GM23248 (cell line): ENCODE results near the gene FBLIM1. TPM values are rescaled to one million over a fixed set of nuclear protein-coding genes. Genes with fewer than 3 reads are reported as not detected.
A peak's percentile ranks its signal among the peaks of the same experiment; 100 is the strongest.

Source experiments
- DNase-seq: peaks from one replicate; pipeline ENCODE4 v3.0.0-alpha.2; 2015
- H2AFZ ChIP-seq: fragments of 200-600 bp; sonication (generic); 2 replicates; pipeline ENCODE4 v1.6.1; 2016; ENCODE audit warnings: antibody characterized with exemption
- H3F3A ChIP-seq: fragments of 200-600 bp; sonication (generic); 2 replicates; pipeline ENCODE4 v1.6.1; 2016; ENCODE audit warnings: mild to moderate bottlenecking, antibody characterized with exemption, mixed run types; ENCODE audit not compliant: insufficient read depth
- H3K27ac ChIP-seq: fragments of 200-600 bp; sonication (generic); 2 replicates; pipeline ENCODE4 v1.5.1; 2016; ENCODE audit warnings: mild to moderate bottlenecking
- H3K27me3 ChIP-seq: fragments of 200-600 bp; sonication (generic); replicated peaks from 2 replicates; pipeline ENCODE4 v1.6.1; 2016; ENCODE audit warnings: mild to moderate bottlenecking; ENCODE audit not compliant: insufficient read depth
- H3K36me3 ChIP-seq: fragments of 200-600 bp; sonication (generic); 2 replicates; pipeline ENCODE4 v1.6.1; 2016; ENCODE audit warnings: low read depth, mild to moderate bottlenecking
- H3K4me1 ChIP-seq: fragments of 200-600 bp; sonication (generic); 2 replicates; pipeline ENCODE4 v1.6.1; 2016; ENCODE audit warnings: mild to moderate bottlenecking; ENCODE audit not compliant: insufficient read depth
- H3K4me2 ChIP-seq: fragments of 200-600 bp; sonication (generic); one replicate; pipeline ENCODE4 v1.6.1; 2016; ENCODE audit warnings: mild to moderate bottlenecking; ENCODE audit not compliant: unreplicated experiment
- H3K4me3 ChIP-seq: fragments of 200-600 bp; sonication (generic); 2 replicates; pipeline ENCODE4 v1.5.1; 2016; ENCODE audit warnings: mild to moderate bottlenecking
- H3K79me2 ChIP-seq: fragments of 200-600 bp; sonication (generic); 2 replicates; pipeline ENCODE4 v1.6.1; 2016; ENCODE audit warnings: mild to moderate bottlenecking; ENCODE audit not compliant: insufficient read depth
- H3K9ac ChIP-seq: fragments of 200-600 bp; sonication (generic); 2 replicates; pipeline ENCODE4 v1.6.1; 2016; ENCODE audit warnings: mild to moderate bottlenecking
- H3K9me2 ChIP-seq: fragments of 200-600 bp; sonication (generic); 2 replicates; pipeline ENCODE4 v1.6.1; 2016; ENCODE audit warnings: mixed run types, mild to moderate bottlenecking, moderate library complexity; ENCODE audit not compliant: insufficient read depth
- H3K9me3 ChIP-seq: fragments of 200-600 bp; sonication (generic); one replicate; pipeline ENCODE4 v1.6.1; 2017; ENCODE audit warnings: low read depth
- H4K20me1 ChIP-seq: fragments of 200-600 bp; sonication (generic); 2 replicates; pipeline ENCODE4 v1.6.0; 2016; ENCODE audit not compliant: insufficient read depth
- EZH2 ChIP-seq: fragments of 200-600 bp; sonication (generic); IDR thresholded peaks from 2 replicates; pipeline ENCODE4 v1.6.1; 2018; ENCODE audit warnings: antibody characterized with exemption, mild to moderate bottlenecking; ENCODE audit not compliant: insufficient read depth, poor library complexity, severe bottlenecking
- EZH2phosphoT487 ChIP-seq: fragments of 200-600 bp; sonication (generic); IDR thresholded peaks from 2 replicates; pipeline ENCODE4 v1.6.1; 2018; ENCODE audit warnings: antibody characterized with exemption, moderate library complexity, mild to moderate bottlenecking, low read depth; ENCODE audit not compliant: insufficient read depth
- WGBS, 2 experiments: methylation state at CpG; one replicate each; pipeline ENCODE4 v1.1.6; 2015 to 2017; ENCODE audit warnings: low lambda C conversion rate in 2 of 2, low coverage in 1 of 2; ENCODE audit errors: missing lambda C conversion rate in 2 of 2; 5-methylcytosine and 5-hydroxymethylcytosine counted together
- in situ Hi-C: fragments of 300-500 bp; cut with MboI; formaldehyde crosslinking; loops from 2 replicates; pipeline ENCODE4 v1.15.0; 2020
- polyA plus RNA-seq: library from polyadenylated mRNA; unstranded; fragments of >200 nt; fragmentation: Nextera tagmentation; extraction: Ambion mirVana; gene quantifications from 2 replicates; pipeline ENCODE4 v1.2.1, GENCODE V29; 2016
- total RNA-seq: library from RNA; depleted of rRNA; stranded (reverse); fragments of >200 nt; shearing (Covaris generic); gene quantifications from 2 replicates; pipeline ENCODE4 v1.2.3, GENCODE V29; 2014

The FBLIM1 gene
- total and polyA plus RNA-seq, 2 experiments from 2014 or later, result 63.3 to 69.9 TPM

- in situ Hi-C loops, result no loop called here
- 49% methylated on average over 20 to 21 of the region's 21 CpGs for WGBS, 2 experiments
- no peak overlapping the region for H3K4me2 ChIP-seq
Observed at GRCh38 chr1:15756143-15757015, 2.2 kb upstream of the FBLIM1 start.

GRCh38 chr1:15757016-15757543 is 1.5 kb upstream of the FBLIM1 start:
- TF ChIP-seq EZH2phosphoT487, result no peak
- TF ChIP-seq EZH2, result no peak
- H3K4me2 ChIP-seq, result no peak overlapping the region
- no peaks in the 10 kb centered on the region for H3K36me3 ChIP-seq
- peaks cover 23% of the 10 kb centered on the region for H3K4me1 ChIP-seq
- no peak overlapping the region for H3K9ac ChIP-seq
- no peak overlapping the region for H3K27ac ChIP-seq
- no peaks in the 10 kb centered on the region for H4K20me1 ChIP-seq
- H3K9me3 ChIP-seq, result no peaks in the 10 kb centered on the region
- no peak overlapping the region for H3K4me3 ChIP-seq
- no peak for DNase-seq
- no peaks in the 10 kb centered on the region for H3K9me2 ChIP-seq
- 90 to 94% methylated on average over 9 of the region's 9 CpGs for WGBS, 2 experiments
- H2AFZ ChIP-seq, result no peak overlapping the region
- in situ Hi-C loops, result no loop called here
- H3K27me3 ChIP-seq, result no peaks in the 10 kb centered on the region
- peaks cover 33% of the 10 kb centered on the region for H3K79me2 ChIP-seq
- peaks cover 5% of the 10 kb centered on the region for H3F3A ChIP-seq

More at GRCh38 chr1:15756143-15757015, 2.2 kb upstream of the FBLIM1 start:
- peaks cover 3% of the 10 kb centered on the region for H3F3A ChIP-seq
- H4K20me1 ChIP-seq, result no peaks in the 10 kb centered on the region
- no peak overlapping the region for H2AFZ ChIP-seq
- no peak overlapping the region for H3K4me3 ChIP-seq
- no peaks in the 10 kb centered on the region for H3K9me3 ChIP-seq
- no peak overlapping the region for H3K9ac ChIP-seq
- H3K27me3 ChIP-seq, result no peaks in the 10 kb centered on the region
- DNase-seq, result peak; percentile 44
- no peaks in the 10 kb centered on the region for H3K9me2 ChIP-seq
- TF ChIP-seq EZH2 (no peak), EZH2phosphoT487 (no peak)
- no peaks in the 10 kb centered on the region for H3K36me3 ChIP-seq
- H3K4me1 ChIP-seq, result peaks cover 23% of the 10 kb centered on the region
- H3K79me2 ChIP-seq, result peaks cover 26% of the 10 kb centered on the region
- no peak overlapping the region for H3K27ac ChIP-seq

- Histone ChIP-seq H3K9me2 (no peaks in the 10 kb centered on the region), H3K9me3 (no peaks in the 10 kb centered on the region), H3K36me3 (no peaks in the 10 kb centered on the region), H4K20me1 (no peaks in the 10 kb centered on the region), H3K4me1 (peaks cover 23% of the 10 kb centered on the region), H3K79me2 (peaks cover 40% of the 10 kb centered on the region), H3F3A (peaks cover 5% of the 10 kb centered on the region), H3K4me3 (peak overlapping the region; percentile 77), H3K27ac (no peak overlapping the region), H3K9ac (0 out of 2 replicates have a peak overlapping the region, but pooled peaks have one; percentile 82), H3K27me3 (no peaks in the 10 kb centered on the region), H3K4me2 (peak overlapping the region; percentile 36), H2AFZ (peak overlapping the region; percentile 39; the same call in 1 of the 2 replicates)
- peak; percentile 40 for DNase-seq
- 29 to 35% methylated on average over 19 to 22 of the region's 24 CpGs for WGBS, 2 experiments
- TF ChIP-seq EZH2phosphoT487, result no peak
- TF ChIP-seq EZH2, result no peak
- in situ Hi-C loops, result no loop called here
Observed at GRCh38 chr1:15757575-15758342, 836 bp upstream of the FBLIM1 start.

- peaks cover 23% of the 10 kb centered on the region for H3K4me1 ChIP-seq
- H4K20me1 ChIP-seq, result no peaks in the 10 kb centered on the region
- in situ Hi-C loops, result no loop called here
- H3K79me2 ChIP-seq, result peaks cover 45% of the 10 kb centered on the region
- no peaks in the 10 kb centered on the region for H3K9me2 ChIP-seq
- TF ChIP-seq EZH2 (no peak), EZH2phosphoT487 (no peak)
- H3F3A ChIP-seq, result peaks cover 5% of the 10 kb centered on the region
- WGBS, 2 experiments, result 2 to 5% methylated on average over 33 to 41 of the region's 58 CpGs
- H3K4me3 ChIP-seq, result peak overlapping the region; percentile 77
- H3K36me3 ChIP-seq, result no peaks in the 10 kb centered on the region
- H3K27me3 ChIP-seq, result no peaks in the 10 kb centered on the region
- H3K4me2 ChIP-seq, result peak overlapping the region; percentile 67
- peak overlapping the region; percentile 23; the same call in 1 of the 2 replicates for H3K27ac ChIP-seq
- peak overlapping the region; percentile 82 for H3K9ac ChIP-seq
- peak overlapping the region; percentile 62 for H2AFZ ChIP-seq
- DNase-seq, result peak; percentile 66
- no peaks in the 10 kb centered on the region for H3K9me3 ChIP-seq
Observed at GRCh38 chr1:15758953-15759661, 512 bp downstream of the FBLIM1 start.
